GM19043 (cell line): ENCODE results near the gene WNK2.

Source experiments
- ATAC-seq: cut with Tn5 transposase; IDR thresholded peaks from one replicate; pipeline ENCODE4 v1.9.1; 2021; ENCODE audit warnings: low read depth; ENCODE audit not compliant: unreplicated experiment

WNK2 gene

GRCh38 chr9:93287593-93287992, 103.7 kb downstream of the WNK2 start:
- no peak for ATAC-seq

GRCh38 chr9:93288341-93288740, 104.4 kb downstream of the WNK2 start:
- ATAC-seq: no peak

- no peak for ATAC-seq
These were observed 105.2 kb downstream of the WNK2 start for GRCh38 chr9:93288891-93289883.

GRCh38 chr9:93290495-93291434, 106.8 kb downstream of the WNK2 start:
- no peak for ATAC-seq

- ATAC-seq: no peak
These were observed 107.8 kb downstream of the WNK2 start for GRCh38 chr9:93291536-93292287.

GRCh38 chr9:93292288-93292615, 108.3 kb downstream of the WNK2 start:
- no peak for ATAC-seq

- ATAC-seq: no peak
These were observed 108.9 kb downstream of the WNK2 start for GRCh38 chr9:93292664-93293328.

GRCh38 chr9:93294011-93294410, 110.1 kb downstream of the WNK2 start:
- ATAC-seq: no peak

GRCh38 chr9:93295031-93295430, 111.1 kb downstream of the WNK2 start:
- ATAC-seq: no peak

GRCh38 chr9:93295456-93296076, 111.6 kb downstream of the WNK2 start:
- ATAC-seq: no peak

GRCh38 chr9:93296889-93297480, 113.0 kb downstream of the WNK2 start:
- ATAC-seq: no peak

- ATAC-seq: no peak
These were observed 113.9 kb downstream of the WNK2 start for GRCh38 chr9:93297659-93298497.

GRCh38 chr9:93298498-93299417, 114.8 kb downstream of the WNK2 start:
- no peak for ATAC-seq

GRCh38 chr9:93299418-93300174, 115.7 kb downstream of the WNK2 start:
- no peak for ATAC-seq

GRCh38 chr9:93300175-93300572, 116.2 kb downstream of the WNK2 start:
- no peak for ATAC-seq

- no peak for ATAC-seq
These were observed 116.7 kb downstream of the WNK2 start for GRCh38 chr9:93300585-93301081.
